HG03139 (cell line): ENCODE measurements around the gene FAAP20.

Experiments used
- ATAC-seq: cut with Tn5 transposase; IDR thresholded peaks from one replicate; pipeline ENCODE4 v1.9.1; 2021; ENCODE audit not compliant: unreplicated experiment

The FAAP20 gene

DNA sequence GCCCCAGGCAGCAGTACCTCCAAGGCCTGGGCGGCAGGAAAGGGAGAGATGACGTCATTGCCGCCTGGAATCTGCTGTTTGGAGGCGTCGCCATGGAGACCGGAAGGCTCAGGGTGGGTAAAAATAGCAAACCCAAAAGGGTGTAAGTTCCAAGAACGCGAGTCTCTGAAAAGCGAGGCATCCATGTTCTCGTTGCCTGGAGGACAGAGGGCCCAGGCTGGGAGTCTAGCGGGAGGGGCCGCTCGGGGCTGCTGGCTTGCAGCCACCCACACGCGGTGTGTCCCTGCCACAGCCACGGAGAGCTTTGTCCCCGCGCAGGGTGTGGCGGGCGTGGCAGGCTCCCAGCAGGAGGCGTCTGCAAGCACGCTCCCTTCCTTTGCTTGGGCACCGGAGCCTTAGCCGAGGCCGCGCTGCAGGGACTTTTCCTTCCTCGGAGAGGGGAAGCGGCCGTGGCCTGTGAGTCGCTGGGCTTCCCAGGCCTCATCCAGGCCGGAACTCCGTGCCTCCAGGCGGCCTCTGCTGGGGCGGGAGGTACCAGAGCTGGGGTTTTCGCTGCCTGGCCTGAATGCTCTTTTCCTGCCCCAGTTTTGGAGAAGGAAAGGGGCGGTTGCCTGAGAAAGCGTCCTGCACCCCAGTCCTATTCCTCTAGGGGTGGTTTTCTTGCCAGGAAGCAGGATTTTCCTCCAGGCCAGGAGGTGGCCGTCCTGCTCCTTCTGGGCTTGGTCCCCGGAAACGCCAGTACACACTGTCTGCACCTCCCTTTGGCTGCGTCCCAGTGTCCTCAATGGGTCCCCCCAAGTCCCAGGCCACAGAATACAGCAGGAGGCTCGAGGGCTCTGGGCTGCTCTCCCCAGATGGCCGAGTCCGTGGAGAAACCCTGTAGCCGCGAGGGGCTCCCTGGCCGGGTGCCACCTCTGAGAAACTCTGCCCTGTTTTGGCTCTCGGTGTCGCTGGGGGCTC is 18.2 kb upstream of the FAAP20 start:
- ATAC-seq, result no peak

DNA sequence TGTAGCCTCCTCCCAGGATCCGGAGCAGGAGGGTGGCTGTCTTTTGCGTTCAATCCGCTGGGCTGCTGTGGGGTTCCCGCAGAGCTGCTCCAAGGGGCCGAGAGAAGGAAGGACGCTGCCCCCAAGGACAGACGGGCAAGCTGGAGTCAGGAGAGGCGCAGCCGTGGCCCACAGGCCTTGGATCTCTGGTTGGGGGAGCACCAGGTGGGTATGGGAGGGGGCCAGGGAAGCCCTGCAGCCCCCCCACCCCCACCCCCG is 17.6 kb upstream of the FAAP20 start:
- no peak for ATAC-seq

DNA sequence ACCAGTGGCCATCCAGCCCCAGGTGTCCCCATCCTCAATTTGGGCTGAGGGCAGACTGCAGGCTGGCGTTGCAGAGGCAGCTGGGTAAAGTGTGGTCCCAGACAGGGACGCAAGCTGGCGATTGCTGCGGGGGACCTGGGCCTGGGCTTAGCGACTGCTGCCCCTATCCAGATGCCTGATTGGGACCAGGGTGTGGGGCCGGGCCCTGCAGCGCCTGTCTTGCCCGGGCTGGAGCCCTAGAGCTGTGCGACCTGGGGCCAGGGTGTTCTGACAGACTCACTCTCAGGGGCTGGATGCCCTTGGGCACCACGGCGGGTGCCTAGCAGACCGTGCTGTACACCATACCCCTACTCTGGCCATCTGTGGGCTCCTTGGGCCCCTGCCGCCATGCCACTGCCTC is 16.2 kb upstream of the FAAP20 start:
- no peak for ATAC-seq

DNA sequence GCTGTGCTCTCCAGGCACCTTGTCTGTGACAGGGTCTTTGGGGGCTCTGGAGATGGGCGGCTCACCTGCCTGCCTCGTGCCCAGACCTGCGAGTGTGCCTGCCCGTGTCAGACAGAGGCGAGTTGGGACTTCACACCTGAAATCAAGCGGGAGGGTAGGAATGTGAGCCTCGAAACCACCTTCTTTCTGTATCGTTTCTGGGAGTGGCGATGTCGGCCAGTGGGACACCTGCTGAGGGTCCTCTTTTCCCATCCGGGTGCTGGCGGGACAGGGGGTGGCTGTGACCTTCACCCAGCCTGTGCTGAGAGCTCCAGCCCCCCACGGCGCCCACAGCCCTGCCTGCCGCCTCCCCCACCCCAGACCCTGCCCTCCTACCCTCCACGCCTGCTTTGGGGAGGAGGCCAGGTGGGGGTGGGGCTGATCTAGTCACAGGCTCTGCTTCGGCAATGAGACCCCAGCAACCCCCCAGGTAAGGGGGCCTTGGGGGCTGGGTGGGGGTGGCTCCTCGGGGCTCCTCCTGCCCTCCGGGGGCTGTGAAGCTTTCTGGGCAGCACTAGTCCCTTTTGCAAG is 15.6 kb upstream of the FAAP20 start:
- no peak for ATAC-seq

DNA sequence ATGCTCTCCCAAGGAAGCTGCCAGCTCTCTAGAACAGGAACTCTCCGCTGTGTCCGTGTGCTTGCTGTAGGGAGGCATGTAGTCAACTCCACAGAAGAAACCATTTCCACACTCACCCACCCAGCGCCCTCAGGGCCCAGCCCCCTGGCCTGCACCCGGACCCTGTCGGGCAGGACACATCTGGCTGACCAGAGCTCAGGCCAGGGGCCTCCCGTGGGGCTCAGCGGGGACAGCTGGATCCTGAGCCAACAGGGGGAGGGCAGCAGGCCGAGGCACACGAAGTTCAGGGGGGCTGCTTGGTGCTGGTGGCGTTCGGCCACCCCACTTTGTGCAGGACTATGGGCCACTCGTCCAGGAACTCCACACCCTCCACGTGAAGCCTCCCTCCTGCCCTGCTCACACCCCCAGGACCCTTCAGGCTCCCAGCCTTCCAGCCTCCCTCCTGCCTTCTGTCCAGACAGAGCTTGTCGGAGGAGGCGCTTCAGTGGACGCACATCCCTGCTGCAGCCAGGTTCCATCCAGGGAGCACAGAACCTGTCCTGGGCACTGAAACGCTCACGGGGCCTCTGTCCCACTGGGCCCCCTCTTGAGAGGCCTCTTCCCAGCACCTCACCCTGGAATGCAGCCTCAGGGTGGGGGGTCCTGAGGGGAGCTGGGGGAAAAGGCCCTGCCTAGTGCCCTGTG is 15.0 kb upstream of the FAAP20 start:
- ATAC-seq, result no peak

DNA sequence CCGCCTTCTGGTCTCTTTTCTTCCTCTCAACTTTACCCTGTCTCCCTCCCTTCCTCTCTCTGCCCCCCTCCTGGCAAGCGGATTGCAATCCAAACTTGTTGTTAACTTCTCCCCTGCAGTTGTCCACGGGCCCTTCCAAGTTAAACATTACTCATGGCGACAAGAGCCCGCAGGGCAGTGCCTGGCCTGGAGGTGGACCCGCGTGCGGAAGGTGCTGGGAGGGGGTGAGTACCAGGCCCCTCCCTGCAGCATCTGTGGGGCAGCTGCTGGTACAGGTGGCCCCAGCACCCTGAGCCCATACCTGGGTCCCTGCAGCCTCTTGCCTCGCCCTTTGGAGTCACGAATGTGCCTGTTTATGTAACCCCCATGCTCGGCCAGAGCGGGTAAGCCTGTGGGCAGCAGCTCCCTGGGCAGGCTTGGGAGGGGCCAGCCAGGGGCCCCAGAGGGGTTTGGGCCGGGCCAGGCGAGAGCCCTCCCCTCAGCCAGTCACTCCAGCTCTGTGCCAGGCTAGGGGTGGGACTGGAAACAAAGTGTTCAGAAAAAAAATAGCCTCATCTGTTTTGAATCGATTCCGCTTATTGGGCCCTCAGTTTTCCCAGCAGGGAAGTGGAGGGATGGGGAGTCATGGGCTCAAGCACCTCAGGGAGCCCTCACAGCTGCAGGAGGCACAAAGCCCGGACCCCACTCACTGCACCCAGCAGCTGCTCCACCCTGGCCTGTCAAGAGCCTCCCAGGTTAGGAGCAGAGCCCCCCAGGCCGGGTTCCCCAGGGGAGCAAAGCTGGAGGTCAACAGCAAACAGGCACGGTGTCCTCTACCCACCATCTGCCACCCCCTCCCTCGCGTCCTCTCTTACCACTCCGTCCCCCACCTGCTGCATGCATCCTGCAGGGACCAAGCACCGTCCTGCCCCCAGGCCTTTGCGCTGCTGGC is 14.0 kb upstream of the FAAP20 start:
- no peak for ATAC-seq

DNA sequence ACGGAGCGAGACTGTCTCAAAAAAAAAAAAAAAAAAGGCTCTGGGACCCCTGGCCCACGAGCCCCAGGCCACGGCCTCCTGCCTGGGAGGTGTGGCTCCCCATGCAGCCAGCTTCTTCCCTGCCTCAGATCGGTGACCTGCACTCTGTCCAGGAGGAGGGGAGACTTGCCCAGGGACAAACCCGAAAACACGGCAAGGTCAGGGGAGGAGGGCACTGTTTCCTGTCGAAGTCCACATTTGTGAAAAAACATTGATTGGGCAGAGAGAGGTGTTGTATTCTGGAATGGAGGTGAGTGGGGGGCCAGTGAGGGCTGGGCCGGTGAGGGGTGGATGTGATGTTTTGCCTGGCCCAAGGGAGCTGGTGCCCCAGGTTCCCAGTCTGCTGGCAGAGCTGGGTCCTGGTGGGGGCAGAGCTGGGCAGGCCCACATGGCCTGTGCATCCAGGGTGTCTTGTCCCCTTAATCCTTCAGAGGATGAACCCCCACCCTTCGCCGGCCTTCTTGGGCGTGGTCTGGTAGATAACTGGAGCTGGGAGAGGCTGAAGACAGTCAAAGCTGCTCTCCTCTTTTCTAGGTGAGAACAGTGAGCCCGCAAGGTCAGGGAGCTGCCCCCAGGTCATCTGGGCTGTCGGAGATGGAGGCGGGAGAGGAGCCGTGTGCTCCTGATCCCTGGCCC is 12.4 kb upstream of the FAAP20 start:
- ATAC-seq, result no peak

DNA sequence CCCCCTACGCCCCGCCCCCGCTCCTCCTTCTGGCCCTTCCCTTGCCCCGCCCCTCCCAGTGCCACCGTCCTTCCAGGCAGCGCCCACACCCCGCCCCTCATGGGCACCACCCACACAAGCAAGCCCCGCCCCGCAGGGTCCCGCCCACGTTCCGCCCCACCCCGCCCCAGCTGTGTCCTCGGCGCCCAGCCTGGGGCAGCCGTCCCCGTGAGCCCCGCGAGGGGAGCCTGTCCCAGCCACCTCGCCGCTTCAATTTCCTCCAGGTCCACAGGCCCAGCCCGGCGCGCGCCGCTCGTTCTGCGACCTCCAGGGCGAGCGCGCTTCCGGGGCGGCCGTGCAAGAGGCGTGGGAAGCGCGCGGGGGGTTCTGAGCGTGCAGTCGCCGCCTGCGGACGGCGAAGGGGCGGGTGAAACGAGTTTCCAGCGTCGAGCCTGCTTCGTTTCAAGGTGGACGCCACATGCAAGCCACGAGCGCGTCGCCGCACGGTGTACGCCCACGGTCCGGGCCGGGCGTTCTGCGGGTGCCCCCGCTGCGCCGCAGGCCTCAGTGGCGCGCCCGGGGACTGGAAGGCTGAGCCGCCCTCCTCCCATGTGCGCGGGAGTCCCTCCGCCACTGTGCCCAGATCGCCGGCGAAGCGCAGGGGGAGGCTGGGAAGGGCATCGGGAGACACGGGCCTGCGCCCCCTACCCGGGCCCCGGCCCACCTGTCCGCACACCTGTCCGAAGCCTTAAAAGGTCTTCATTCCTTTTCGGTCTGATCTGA is 10.8 kb upstream of the FAAP20 start:
- ATAC-seq, result peak; percentile 62

DNA sequence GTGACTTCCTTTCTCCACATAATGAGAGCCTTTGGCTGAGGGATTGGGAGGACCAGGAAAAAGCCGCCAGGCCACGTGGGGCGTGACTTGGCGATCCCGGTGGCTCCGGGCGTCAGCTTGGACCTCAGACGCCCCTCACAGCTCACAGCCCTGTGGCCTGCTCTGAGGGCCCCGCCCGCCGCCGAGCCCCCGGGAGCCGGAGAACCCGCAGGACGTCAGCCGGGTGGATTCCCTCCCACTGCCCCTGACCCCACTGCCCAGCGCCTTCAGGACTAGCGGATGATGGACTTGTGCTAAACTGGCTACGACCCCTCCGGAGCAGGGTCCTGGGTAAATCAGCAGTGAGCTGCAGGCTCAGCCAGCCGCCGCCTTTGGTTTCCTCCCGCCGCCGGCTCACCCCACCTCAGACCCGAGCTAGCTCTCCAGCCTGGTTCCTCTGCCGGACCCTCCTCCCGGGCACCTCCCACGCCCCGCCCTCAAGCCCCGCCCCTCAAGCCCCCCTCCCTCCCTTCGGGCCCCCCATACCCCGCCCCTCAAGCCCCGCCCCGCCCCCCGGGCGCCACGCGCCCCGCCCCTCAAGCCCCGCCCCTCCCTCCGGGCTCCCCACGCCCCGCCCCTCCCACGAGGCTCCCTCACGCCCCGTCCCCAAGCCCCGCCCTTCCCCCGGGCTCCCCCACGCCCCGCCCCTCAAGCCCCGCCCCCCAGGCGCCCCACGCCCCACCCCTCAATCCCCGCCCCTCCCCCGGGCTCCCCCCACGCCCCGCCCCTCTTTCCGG is 10.0 kb upstream of the FAAP20 start:
- no peak for ATAC-seq

DNA sequence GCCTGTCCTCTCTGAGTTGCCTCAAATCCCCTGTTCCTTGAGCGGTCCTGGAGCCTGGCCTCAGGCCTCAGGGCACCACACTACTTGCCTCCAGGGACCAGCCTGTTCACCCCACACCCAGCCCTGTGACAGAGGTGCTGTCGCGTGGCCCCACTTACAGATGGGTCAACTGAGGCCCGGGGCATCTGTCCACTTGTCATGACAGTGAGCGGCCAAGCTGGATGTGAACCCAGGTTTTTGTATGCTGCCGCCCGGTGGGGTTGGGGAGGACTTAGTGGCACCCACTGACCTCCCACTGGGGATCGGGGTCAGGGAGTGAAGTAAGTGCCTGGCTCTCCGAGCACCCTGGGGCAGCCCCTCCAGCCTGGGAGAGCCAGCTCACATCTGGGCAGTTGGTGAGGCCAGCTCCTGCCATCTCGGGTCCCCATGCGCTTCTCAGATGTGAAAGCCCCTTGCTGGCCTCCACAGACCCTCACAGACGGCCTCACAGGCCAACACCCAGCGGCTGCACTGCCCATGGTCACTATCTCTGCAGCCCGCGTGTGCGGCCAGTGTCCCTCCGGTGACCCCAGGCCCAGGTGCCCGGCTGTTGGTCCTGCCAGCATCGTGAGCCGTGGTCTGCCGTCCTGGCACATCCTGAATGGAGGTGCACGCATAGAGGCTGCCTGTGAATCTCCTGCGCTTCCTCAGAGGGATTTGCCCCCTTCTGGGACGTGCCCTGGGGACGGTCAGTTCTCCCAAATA is 9.3 kb upstream of the FAAP20 start:
- ATAC-seq, result no peak

DNA sequence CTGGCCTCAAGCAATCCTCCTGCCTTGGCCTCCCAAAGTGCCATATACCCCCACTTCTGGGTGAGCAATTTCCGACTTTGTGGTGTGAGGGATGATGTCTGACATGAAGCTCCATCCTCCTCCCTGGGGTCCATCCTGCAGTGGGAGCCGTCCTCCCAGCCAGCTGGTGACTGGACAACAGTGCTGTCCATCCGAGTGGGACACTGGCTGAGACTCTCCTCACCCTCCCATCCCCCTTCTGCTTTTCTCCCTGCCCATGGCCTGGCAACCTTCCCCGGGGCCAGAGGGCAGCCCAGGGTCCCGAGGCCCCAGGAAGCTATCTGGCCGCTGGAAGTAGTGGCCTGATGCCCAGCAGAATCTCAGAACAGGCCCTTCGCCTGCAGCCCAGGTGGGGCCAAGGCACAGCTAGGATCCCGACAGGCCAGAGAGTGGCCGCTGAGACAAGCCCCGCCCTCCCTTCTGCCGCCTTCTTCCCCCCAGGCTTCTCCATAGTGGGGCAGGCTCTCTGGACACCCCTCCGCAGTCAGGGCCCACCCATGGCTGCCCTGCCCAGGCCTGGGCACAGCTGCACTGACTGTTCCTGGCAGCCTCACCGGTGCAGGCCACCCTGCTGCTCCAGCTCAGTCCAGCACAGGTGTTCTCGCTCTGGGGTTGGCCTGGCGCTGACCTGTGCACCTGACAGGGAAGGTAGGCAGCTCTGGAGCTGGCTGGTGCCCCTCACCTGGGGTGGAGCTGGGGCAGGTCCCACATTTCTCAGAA is 8.4 kb upstream of the FAAP20 start:
- ATAC-seq, result no peak

DNA sequence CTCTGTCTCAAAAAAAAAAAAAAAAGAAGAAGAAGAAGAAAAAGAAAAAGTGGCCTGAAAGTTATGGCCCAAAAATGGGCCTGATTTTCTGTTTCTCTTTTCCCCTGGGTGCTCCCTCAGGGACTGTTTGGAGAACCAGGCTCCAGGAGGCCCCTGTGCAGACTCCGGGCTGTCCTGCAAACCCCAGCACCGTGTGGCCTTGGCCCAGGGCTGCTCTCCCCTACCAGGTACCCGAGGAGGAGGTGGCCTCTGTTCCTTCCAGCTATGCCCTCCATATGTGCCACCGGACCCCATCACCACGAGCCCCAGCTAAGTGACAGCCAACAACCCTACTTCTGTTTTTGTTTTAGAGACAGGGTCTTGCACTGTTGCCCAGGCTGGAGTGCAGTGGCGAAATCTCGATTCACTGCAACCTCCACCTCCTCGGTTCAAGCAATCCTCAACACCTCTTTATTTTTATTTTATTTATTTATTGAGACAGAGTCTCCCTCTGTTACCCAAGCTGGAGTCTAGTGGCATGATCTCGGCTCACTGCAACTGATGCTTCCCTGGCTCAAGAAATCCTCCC is 7.5 kb upstream of the FAAP20 start:
- no peak for ATAC-seq

DNA sequence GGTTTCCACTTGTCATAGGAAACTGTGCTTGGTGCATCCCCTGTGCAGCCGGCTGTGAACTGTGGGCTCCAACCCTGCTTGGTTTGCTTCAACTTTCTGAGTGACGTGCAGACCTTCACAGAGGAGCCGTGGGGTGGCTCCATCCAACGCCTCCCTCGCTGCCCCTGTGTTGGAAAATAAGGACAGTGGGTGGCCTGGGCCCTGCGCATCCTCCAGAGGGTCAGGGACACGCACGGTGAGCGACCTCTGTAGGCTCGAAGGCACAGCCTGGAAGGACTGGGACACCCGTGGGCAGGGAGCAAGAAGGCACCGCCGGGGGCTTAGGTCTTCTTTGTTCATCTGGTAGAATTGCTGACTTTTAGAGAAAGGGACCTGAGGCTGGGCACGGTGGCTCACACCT is 6.5 kb upstream of the FAAP20 start:
- ATAC-seq, result no peak

DNA sequence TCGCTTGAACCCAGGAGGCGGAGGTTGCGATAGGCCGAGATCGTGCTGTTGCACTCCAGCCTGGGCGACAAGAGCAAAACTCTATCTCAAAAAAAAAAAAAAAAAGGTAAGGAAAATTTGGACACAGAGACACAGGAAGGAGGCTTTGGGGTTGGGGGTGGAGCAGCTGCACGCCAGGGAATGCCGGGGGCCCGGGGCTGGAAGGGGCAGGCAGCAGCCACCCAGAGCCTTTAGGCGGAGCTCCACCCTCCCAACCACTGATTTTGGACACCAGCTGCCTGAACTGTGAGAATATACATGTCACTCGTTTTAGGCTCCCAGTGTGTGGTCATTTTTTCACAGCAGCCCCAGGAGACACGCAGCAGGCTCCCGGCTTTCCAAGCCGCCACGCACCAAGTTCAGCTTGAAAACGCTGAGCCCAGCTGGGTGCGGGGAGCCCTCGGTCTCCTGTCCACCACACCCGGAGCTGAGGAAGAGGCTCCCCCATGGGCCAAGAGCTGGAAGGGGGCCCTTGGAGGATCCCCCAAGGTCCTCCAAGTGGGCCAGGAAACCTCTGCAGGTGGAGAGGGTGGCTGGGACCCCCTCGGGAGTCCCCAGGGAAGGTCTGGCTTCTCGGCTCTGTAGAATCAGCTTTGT is 5.9 kb upstream of the FAAP20 start:
- ATAC-seq, result no peak

DNA sequence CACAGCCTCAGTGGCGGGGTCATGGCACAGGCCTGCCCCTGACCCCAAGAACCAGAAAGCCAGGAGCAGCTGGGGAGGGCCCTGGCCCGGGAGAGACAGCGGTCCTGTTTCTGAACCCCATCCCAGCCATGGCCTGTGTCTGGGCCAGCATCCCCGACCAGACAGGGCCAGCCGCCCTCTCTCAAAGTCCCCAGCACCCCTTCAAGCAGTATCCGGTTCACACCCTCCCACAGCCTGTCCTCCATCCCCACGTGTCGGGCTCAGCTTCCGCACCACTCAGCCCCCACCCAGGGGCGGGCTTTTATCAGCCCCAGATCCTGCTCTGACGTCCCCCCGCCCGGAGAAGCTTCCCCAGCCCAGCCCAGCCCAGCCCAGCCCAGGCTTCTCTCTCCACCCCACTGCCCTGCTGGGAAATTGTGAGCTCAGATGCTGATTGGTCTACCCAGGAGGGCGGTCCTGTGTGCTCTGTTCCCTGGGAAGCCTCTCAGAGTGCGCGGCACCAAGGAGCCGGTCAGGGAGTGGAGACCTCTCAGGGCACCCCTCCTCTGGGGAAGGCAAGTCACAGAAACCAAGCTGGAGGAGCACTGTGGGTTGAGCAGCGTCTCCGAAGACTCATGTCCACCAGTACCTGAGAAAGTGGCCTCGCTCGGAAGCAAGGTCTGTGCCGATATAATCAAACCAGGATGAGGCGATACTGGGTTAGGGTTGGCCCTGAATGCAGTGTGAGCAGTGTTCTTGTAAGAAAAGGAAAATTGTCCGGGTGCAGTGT is 4.7 kb upstream of the FAAP20 start:
- peak; percentile 33 for ATAC-seq

DNA sequence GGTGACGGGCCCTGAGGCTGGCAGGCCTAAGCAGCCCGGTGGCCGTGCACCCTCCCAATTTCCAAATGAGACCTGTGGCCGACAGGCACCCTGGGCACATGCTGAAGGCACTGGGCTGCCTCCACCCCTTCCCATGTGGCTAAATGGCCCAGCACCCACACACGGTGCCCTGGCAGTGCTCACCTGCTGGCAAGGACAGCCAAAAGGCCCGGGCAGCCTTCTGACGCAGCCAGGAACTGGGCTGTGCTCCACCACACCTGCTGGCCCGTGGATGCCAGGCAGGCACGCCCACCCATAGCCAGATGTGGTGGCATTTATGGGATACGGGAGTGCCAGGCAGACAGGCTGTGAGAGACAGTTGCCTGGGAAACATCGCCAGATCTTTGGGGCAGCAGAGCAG is 4.0 kb upstream of the FAAP20 start:
- no peak for ATAC-seq
